Suprapubic skin (tissue), 4 donors: ENCODE data around the gene CXCL12. TPM values are rescaled to one million over a fixed set of nuclear protein-coding genes. Genes with fewer than 3 reads are reported as not detected.

Source experiments
- DNase-seq, 2 donors: peaks; one replicate each; pipeline ENCODE4 v3.0.0-alpha.2; 2019; ENCODE audit warnings: low spot score in 2 of 2
- H3K27ac ChIP-seq: fragments of 200-600 bp; sonication (generic); one replicate; pipeline ENCODE4 v1.5.1; 2019
- H3K27me3 ChIP-seq: fragments of 200-600 bp; sonication (generic); one replicate; pipeline ENCODE4 v1.5.1; 2019
- H3K36me3 ChIP-seq: fragments of 200-600 bp; sonication (generic); one replicate; pipeline ENCODE4 v1.5.1; 2019
- H3K4me1 ChIP-seq: fragments of 200-600 bp; sonication (generic); one replicate; pipeline ENCODE4 v1.5.1; 2019
- H3K4me3 ChIP-seq: fragments of 200-600 bp; sonication (generic); one replicate; pipeline ENCODE4 v1.5.1; 2019; ENCODE audit warnings: mild to moderate bottlenecking
- H3K9me3 ChIP-seq: fragments of 200-600 bp; sonication (generic); one replicate; pipeline ENCODE4 v1.5.1; 2019
- CTCF ChIP-seq, 2 donors: fragments of 200-600 bp in 1 of 2; fragments of 450-650 bp in 1 of 2; sonication (generic) in 1 of 2; IDR thresholded peaks; one replicate each; pipeline ENCODE4 v1.5.1; 2016 to 2019; ENCODE audit warnings: antibody characterized with exemption in 2 of 2, mild to moderate bottlenecking in 1 of 2, moderate library complexity in 1 of 2
- EP300 ChIP-seq: sonication (generic); formaldehyde crosslinking; IDR thresholded peaks from one replicate; pipeline ENCODE4 v1.6.1; 2017; ENCODE audit warnings: antibody characterized with exemption
- POLR2A ChIP-seq, 2 donors: fragments of 450-650 bp; IDR thresholded peaks; one replicate each; pipeline ENCODE4 v1.6.1; 2017; ENCODE audit warnings: antibody characterized with exemption in 2 of 2, mild to moderate bottlenecking in 2 of 2, moderate library complexity in 2 of 2
- POLR2AphosphoS5 ChIP-seq, 3 donors: sonication (generic); formaldehyde crosslinking; IDR thresholded peaks; one replicate each; pipeline ENCODE4 v1.6.1; 2017; ENCODE audit warnings: antibody characterized with exemption in 3 of 3
- WGBS: methylation state at CpG from one replicate; pipeline ENCODE4 v1.1.5; 2018; 5-methylcytosine and 5-hydroxymethylcytosine counted together
- total RNA-seq, 4 donors: library from RNA; depleted of rRNA; stranded (reverse); fragments of >200 nt; gene quantifications; one replicate each; pipeline ENCODE4 v1.1.0, GENCODE V29; 2016

The CXCL12 gene
- total RNA-seq, 4 donors from 2014 or later, result 13.9 to 44.7 (median 27.6) TPM

GRCh38 chr10:44353128-44353390, 31.8 kb downstream of the CXCL12 start:
- 100% methylated on average over 4 of the region's 4 CpGs for WGBS
- H3K27me3 ChIP-seq, result no peaks in the 10 kb centered on the region
- H3K9me3 ChIP-seq, result no peaks in the 10 kb centered on the region
- no peak overlapping the region for H3K27ac ChIP-seq
- peaks cover 3% of the 10 kb centered on the region for H3K4me1 ChIP-seq
- DNase-seq, result peak in 1 of 2 donors; percentile 65
- TF ChIP-seq POLR2A (IDR thresholded peaks at IDR 0.05), result no peak
- no peak for TF ChIP-seq CTCF (IDR thresholded peaks at IDR 0.05)
- no peak for TF ChIP-seq POLR2AphosphoS5 (IDR thresholded peaks at IDR 0.05)
- no peak for TF ChIP-seq EP300
- no peak overlapping the region for H3K4me3 ChIP-seq
- peaks cover 1% of the 10 kb centered on the region for H3K36me3 ChIP-seq

GRCh38 chr10:44352316-44353127, 32.4 kb downstream of the CXCL12 start:
- Histone ChIP-seq H3K27me3 (no peaks in the 10 kb centered on the region), H3K4me1 (peaks cover 3% of the 10 kb centered on the region), H3K9me3 (no peaks in the 10 kb centered on the region), H3K27ac (no peak overlapping the region), H3K36me3 (peaks cover 3% of the 10 kb centered on the region), H3K4me3 (no peak overlapping the region)
- 69% methylated on average over 10 of the region's 11 CpGs for WGBS
- no peak for TF ChIP-seq POLR2A (IDR thresholded peaks at IDR 0.05)
- TF ChIP-seq EP300, result no peak
- no peak for TF ChIP-seq CTCF (IDR thresholded peaks at IDR 0.05)
- TF ChIP-seq POLR2AphosphoS5 (IDR thresholded peaks at IDR 0.05), result no peak
- DNase-seq, result peak in 1 of 2 donors; percentile 74

GRCh38 chr10:44348496-44348895, 36.4 kb downstream of the CXCL12 start:
- TF ChIP-seq POLR2AphosphoS5 (IDR thresholded peaks at IDR 0.05) (no peak), CTCF (IDR thresholded peaks at IDR 0.05) (no peak), POLR2A (IDR thresholded peaks at IDR 0.05) (no peak), EP300 (no peak)
- H3K27me3 ChIP-seq, result no peaks in the 10 kb centered on the region
- DNase-seq, result peak in 1 of 2 donors; percentile 55
- peaks cover 3% of the 10 kb centered on the region for H3K4me1 ChIP-seq
- H3K27ac ChIP-seq, result no peak overlapping the region
- H3K9me3 ChIP-seq, result no peaks in the 10 kb centered on the region
- H3K36me3 ChIP-seq, result peaks cover 3% of the 10 kb centered on the region
- WGBS, result 88% methylated on average over 5 of the region's 5 CpGs
- no peak overlapping the region for H3K4me3 ChIP-seq

GRCh38 chr10:44347609-44348400, 37.1 kb downstream of the CXCL12 start:
- H3K36me3 ChIP-seq, result peaks cover 3% of the 10 kb centered on the region
- peak in 1 of 2 donors; percentile 71 for DNase-seq
- WGBS, result 84% methylated on average over 9 of the region's 10 CpGs

More at GRCh38 chr10:44347609-44348400, 37.1 kb downstream of the CXCL12 start:
- Histone ChIP-seq H3K27ac (no peak overlapping the region), H3K27me3 (no peaks in the 10 kb centered on the region), H3K4me1 (peaks cover 1% of the 10 kb centered on the region), H3K9me3 (no peaks in the 10 kb centered on the region), H3K4me3 (no peak overlapping the region)
- no peak for TF ChIP-seq EP300
- TF ChIP-seq POLR2A (IDR thresholded peaks at IDR 0.05), result no peak
- TF ChIP-seq CTCF (IDR thresholded peaks at IDR 0.05), result no peak
- no peak for TF ChIP-seq POLR2AphosphoS5 (IDR thresholded peaks at IDR 0.05)
